GM21825 (cell line): ENCODE measurements around the gene CST8.

ENCODE experiments used
- ATAC-seq: cut with Tn5 transposase; IDR thresholded peaks from one replicate; pipeline ENCODE4 v1.9.1; 2021; ENCODE audit warnings: mild to moderate bottlenecking, moderate library complexity; ENCODE audit not compliant: unreplicated experiment

CST8 gene

DNA sequence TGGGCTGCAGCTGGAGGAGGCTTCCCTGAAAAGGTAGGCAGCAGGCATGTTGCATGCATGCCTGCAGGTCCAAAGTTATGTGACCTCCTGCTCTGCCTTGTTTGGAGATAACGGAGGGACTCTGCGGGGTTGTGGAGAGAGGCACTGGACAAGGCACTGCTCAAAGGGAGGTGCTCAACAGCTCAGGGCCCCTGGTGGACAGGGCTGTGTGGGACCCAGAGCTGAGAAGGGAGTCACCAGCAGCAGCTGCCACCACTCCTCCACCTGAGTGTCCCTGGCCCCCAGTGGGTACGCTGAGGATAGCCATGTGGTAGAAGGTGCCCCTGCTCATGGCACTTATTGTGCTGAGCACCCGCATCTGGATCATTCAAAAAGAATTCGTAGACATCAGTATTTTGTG, 15.5 kb upstream of the CST8 start:
- no peak for ATAC-seq

DNA sequence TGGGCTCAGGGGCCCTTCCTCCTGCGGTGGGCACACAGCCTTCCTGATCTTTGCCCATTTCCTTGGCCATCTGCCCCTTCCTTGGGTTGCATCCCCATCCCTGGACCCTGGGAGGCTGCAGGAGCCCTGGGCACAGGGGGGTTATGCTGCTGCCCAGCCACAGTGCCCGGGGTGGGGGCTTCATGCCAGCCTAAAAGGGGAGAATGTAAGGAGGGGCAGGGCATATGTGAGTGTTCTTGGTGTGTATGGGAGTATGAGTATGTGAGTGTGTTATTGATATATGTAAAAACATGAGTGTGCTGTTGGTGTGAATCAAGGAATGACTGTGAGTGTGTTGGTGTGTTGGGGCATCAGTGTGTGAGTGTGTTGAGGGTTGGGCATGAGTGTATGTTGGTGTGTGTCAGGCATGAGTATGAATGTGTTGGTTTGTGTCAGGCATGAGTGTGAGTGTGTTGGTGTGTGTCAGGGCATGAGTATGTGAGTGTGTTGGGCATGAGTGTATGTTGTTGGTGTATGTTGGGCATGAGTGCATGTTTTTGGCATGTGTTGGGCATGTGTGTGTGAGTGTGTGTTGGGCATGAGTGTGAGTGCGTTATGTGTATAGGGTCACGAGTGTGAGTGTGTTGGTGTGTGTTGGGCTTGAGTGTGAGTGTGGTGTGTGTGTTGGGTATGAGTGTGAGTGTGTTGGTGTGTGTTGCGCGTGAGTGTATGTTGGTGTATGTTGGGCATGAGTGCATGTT, 14.7 kb upstream of the CST8 start:
- no peak for ATAC-seq

DNA sequence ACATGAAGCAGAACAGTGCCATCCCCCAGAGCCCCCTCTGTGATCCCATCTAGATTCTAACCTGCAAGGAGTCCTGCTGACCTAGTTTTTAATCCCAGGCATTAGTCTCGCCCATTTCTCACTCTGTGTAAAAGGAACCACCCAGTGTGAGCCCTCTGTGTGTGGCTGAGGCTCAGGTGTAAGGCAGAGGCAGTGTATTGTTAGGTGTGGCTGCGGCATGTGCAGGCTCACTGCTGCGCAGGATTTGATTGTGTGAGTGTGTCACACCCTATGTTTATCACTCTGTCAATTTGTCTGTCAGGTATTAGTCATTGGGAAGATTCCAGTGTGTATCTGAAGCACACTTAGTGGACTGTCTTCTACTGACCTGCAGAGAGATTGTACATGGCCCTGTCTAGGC, 13.7 kb upstream of the CST8 start:
- no peak for ATAC-seq

GRCh38 chr20:23479043-23479442, 11.9 kb upstream of the CST8 start:
- no peak for ATAC-seq

GRCh38 chr20:23482138-23482537, 8.8 kb upstream of the CST8 start:
- ATAC-seq, result no peak

- no peak for ATAC-seq
These were observed 6.8 kb upstream of the CST8 start for GRCh38 chr20:23484081-23484480.

DNA sequence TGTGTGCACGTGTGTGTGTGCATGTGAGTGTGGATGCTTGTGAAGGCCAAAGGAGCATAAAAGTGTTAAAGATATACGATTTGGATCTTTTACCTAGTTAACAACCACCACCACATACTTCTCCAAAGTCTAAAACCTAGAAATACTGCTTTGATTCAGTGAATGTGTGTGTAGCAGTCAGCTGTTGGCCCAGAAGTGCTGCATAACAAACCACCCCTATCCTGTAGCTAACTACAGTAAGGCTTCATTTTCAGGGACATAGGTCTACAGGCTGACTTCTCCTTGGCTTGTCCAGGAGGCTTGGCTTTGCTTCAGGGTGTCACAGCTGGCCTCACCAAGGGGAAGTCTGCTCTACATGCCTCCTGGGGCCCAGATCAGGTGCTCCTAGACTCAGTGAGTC, 2.4 kb upstream of the CST8 start:
- no peak for ATAC-seq

- ATAC-seq, result no peak
These were observed 1.9 kb upstream of the CST8 start for GRCh38 chr20:23488996-23489395.

DNA sequence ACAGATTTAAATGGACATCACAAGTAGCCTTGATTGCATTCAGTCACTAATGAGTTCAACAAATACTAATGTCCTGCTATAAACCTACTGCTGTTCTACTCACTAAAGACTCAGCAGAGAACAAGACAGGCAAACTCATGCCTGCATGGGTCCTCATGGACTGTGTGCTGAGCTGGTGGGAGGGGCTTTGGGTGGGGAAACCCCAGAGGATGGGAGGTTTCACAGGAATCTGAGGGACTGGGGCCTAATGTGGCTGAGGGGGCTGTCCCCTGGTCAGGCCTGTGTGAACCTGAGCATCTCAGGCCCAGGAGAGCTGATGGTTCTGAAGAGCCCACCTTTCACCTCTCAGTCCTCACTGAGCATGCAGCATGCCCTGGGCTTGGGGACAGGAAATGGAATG, 1.4 kb downstream of the CST8 start:
- no peak for ATAC-seq

- ATAC-seq, result no peak
These were observed 2.4 kb downstream of the CST8 start for GRCh38 chr20:23493172-23493772.

DNA sequence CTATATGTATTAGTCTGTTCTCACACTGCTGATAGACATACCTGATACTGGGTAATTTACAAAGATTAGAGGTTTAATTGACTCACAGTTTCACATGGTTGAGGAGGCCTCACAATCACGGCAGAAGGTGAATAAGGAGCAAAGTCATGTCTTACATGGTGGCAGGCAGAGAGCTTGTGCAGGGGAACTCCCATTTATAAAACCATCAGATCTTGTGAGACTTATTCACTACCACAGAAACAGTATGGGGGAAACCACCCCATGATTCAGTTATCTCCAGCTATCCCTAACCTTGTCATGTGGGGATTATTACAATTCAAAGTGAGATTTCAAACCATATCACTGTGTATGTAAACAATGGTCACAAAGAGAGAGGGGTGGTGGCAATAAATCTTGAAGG, 6.6 kb downstream of the CST8 start:
- ATAC-seq, result no peak

DNA sequence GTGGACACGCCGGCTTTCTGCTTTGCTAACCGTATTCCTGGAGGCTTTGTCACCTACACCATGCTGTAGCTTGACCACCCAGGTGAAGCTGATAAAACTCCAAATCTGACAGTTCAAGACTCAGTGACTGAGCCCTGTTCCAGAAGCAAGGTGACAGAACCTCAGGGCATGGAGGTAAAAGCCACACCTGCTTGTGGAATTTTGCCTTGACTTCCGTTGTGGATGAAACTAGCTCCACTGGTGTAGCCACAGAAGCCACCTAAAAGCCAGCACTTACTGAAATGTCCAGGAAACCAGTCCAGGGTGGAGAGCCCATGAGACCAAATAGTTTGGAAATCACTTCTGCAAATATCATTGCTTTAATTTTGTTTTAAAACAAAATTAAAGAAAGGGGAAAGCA, 11.0 kb downstream of the CST8 start:
- ATAC-seq, result no peak

DNA sequence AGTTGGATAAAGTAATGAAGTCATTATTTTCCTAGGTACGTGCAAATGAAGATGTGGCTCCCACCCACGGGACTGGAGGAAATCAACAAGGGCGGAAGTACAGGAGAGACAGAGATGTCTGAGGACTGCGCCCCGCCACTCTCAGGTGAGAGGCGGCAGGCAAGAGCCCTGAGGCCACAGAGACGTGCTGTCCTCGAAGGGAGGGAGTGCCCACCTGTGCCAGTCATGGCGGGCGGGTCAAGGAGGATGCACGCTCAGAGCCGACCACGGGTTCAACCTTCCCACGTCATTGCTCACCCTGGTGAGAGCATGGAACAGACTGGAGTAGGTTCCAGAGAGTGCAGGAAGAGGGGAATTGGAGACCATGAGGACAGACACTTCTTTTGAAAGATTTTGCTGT, 12.7 kb downstream of the CST8 start:
- no peak for ATAC-seq

DNA sequence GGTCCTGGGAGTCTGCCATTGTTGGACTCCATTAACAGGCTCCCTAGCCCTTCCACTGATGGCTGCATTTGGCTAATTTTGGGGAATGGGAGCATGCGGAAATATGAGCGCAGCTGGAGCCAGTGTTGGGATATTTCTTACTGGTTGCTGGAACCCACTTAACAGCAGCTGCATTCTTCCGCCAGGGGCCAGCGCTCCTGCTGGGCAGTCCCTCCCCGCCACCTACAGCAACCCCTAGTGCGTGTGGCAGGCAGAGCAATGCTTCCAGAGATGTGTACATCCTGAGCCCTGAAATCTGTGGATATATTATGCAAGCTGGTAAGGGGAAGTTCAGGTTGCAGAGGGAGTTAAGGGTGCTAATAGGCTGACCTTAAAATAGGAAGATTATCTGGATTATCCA, 16.4 kb downstream of the CST8 start:
- ATAC-seq, result no peak

GRCh38 chr20:23508449-23509229, 17.7 kb downstream of the CST8 start:
- ATAC-seq, result no peak

DNA sequence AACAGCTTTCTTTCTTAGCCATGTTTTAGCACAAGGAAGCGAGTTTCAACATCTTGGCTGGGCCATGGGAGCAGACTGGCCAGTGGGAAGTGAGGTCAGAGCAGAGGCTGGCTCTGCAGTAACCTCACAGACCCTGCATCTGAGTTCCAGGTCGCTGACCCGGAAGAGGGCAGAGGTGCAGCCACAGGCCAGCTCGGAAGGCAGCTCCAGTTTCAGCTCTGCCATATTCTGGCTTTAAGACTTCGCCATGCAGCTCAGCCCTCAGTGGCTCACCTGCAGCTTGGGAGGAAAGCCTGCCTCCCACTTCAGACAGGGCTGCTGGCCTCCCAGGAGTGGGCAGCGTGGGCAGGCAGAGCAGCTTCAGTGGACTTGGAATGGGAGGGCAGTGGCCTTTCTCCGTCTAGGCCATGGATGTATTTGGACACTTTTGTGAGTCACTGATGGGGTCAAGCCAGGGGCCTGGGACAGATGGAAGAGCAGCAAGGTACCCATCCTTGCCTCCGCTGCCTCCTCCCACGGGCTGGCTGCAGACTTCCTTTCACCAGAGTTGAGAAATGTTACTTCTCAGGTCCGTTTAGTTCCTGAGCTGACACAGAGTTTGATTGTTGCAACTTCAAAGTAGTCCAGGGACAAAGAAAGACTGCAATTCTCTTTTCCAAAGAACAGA, 18.5 kb downstream of the CST8 start:
- no peak for ATAC-seq

DNA sequence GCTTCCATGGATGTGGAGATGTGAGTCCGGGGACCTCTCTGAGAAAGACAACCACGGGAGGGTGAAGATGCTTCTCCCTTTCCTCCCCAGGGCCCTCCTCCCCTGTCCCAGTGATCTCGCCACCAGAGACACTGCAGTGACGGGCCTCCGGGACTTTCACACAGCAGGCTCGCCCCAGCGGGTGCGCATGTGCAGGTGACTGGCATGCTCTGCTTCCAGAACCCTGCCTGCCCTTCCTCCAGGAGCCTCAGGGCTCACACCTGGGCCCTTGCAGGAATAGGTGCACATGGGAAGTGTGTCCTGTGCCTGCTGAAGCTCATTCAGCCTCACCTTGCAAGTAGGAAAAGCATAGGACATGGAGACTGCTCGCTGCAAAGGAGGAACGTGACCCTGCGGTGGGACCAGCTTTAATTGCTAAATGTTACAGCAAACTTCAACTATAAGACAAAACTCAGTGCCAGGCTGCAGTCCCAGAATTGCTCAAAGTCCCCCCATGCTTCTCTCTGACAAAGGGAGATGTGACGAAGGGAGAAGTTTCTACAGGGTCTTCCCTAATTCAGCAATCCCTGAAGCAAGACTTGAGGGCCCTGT, 19.2 kb downstream of the CST8 start:
- no peak for ATAC-seq

DNA sequence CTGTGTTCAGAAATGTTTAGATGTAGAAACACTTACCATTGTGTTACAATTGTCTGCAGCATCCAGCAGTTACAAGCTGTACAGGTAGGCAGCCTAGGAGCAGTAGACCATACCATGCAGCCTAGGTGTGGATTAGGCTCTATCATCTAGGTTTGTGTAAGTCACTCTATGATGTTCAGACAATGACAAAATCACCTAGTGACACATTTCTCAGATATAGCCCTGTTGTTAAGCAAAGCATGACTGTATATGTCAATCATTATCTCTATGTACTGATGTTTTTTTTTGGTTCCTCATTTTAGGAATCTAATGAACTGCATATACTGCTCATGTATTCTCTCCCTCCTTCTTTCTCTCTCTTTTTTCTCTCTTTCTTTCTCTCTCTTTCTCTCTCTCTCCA, 22.2 kb downstream of the CST8 start:
- no peak for ATAC-seq

- no peak for ATAC-seq
These were observed 23.9 kb downstream of the CST8 start for GRCh38 chr20:23514848-23515247.

DNA sequence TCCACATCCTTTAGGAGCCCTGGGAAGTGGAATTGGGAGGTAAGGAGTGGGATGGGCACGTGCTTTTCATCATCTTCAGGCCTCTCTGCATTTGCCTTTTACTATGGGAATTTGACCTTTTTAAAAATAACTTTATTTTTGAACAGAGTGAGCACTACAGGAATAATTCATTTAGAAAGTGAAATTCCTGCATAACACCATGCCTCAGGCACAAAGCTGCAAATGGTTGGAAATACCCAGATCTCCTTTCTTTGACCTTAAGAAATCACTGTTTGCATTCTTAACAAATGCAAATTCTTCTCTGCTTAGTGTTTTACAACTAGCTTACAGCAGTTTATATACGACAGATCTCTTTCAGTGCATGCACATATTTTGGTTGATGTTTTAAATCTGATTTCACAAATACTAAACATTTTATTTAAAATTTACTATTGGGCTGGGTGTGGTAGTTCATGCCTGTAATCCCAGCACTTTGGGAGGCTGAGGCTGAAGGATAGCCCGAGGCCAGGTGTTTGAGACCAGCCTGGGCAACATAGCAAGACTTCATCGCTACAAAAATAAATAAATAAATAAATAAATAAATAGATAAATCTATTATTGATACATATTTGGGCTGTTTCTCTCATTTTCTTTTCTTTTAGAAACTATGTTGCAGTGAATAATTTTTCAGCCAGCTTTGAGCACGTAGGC, 24.5 kb downstream of the CST8 start:
- no peak for ATAC-seq

GRCh38 chr20:23517719-23518118, 26.8 kb downstream of the CST8 start:
- no peak for ATAC-seq
